ENCODE results near the gene RALGDS.

The RALGDS gene

GRCh38 chr9:133118568-133118967 lies 2.5 kb downstream of the RALGDS start:
- DNase-seq, result no peak

DNA sequence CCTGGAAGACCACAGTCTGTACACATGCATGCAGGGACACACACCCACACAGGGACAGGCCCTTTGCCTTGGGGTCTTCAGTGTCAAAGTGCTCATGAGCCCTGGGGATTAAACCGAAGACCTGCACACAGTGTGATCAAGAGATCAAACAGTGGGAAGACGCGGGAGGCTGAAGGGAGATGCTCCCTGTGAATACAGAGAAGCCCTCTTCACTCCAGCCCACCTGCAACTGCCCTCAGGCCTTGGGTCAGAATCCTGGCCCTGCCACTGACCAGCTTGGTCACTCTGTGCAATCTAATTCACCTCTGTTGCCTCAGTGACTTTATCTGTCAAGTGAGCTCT lies 2.9 kb downstream of the RALGDS start:
- no peak for DNase-seq

- peak; percentile 83 to 84 for DNase-seq
These were observed 3.5 kb downstream of the RALGDS start for GRCh38 chr9:133117271-133118178.

DNA sequence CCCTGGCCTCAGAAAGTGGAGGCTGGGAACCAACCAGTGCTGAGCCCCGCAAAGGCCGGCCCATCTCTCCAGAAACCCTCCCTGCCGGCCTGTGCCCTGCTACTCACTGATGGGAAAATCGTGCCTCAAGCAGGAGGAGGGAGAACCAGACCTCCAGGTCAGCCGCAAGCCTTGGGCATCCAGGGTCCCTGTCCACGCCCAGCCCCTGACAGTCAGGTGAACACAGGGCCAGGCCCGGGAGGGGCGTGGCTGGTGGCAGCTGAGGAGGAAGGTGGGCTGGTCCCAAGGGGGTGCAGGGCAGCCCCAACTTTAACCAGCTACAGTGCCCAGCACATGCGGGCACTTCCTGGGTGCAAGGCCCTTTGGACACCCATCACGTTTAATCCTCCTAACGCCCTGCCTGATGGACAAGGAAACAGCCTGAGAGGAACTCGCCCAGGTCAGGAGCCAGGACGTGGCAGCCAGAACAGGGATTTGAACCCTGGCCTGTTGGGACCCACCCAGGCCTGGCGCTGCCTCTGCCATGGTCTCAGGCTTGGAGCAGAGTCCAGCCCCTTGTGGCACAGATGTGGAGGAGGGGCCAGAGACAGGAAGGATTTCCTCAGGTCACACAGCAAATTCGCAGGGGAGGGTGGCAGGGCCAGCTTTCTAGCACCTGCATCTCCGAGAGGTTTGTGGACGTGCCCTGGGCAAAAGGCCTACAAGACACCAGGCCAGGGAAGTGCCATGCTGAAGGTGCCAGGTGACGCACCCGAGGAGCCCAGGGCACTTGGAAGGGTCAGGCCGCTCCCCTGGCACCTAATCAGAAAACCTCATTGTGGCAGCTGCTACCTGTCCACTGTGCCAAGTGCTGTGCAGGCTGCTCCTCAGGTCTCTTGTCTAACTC lies 4.5 kb downstream of the RALGDS start:
- no peak for DNase-seq

DNA sequence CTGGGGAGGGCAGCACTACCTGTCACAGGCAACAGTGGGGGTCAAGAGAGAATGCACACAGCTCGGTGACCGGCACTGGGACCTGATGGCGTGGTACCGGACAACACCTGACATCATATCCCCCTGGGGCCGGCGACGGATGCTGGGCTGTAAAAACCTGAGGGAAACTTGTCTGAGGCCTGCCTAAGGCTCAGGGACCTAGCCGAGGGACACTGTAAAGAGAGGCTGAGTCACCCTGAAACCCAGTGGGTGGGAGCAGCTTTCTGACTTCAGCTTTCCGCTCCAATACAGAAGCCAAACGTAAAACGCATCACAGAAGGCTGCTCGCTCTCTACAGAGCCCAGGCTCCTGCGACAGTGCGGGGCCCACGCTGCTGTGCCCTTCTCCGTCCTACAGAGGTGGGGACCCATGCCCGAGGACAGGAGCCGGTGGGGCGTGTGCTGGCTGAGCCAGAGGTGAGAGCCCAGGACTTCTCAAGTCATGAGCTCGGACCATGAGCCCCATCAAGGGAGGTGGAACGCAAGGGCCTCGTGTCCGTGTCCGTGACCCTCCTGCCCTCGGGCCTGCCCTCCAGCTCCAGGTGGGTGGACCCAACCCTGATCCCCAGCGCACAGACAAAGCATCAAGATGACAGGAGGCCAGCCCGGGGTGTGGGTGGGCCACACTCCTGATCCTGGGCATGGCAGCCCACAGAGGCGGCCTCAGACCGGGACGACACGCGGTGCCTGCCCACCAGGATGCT lies 5.3 kb downstream of the RALGDS start:
- DNase-seq, result peak in 1 of 2 donors; percentile 26

DNA sequence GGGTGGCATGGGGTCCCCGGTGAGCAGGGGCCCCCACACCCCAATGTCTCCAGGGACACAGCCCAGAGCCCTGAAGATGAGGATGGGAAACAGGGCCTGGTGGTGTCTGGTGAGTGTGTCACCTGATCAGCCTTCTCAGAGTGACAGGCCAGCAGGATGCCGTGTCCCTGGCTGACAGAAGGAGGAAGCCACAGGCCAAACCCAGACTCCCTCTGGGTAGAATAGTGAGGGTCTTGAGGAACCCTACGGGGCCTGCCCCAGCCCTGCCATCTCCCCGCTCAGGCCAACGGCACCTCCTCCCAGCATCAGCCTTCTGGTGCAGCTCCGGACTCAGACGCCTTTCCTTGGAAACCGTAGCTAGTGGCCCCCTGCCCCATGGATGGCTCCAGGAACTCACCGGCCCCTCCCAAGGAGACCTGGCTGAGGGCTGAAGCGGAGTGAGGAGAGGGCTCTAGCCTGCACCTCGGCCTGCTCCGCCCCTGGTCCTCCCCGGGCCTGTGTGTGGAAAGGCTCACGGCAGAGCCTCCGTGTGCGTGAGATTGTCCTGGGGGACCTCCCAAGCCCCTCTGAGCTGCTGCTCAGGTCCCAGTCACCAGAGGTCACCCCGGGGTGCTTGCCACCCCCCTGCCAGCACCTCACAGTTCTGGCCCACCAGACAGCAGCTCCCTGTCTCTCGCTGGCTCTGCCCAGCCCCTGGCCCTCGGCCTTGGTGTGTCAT lies 6.0 kb downstream of the RALGDS start:
- DNase-seq, result no peak

DNA sequence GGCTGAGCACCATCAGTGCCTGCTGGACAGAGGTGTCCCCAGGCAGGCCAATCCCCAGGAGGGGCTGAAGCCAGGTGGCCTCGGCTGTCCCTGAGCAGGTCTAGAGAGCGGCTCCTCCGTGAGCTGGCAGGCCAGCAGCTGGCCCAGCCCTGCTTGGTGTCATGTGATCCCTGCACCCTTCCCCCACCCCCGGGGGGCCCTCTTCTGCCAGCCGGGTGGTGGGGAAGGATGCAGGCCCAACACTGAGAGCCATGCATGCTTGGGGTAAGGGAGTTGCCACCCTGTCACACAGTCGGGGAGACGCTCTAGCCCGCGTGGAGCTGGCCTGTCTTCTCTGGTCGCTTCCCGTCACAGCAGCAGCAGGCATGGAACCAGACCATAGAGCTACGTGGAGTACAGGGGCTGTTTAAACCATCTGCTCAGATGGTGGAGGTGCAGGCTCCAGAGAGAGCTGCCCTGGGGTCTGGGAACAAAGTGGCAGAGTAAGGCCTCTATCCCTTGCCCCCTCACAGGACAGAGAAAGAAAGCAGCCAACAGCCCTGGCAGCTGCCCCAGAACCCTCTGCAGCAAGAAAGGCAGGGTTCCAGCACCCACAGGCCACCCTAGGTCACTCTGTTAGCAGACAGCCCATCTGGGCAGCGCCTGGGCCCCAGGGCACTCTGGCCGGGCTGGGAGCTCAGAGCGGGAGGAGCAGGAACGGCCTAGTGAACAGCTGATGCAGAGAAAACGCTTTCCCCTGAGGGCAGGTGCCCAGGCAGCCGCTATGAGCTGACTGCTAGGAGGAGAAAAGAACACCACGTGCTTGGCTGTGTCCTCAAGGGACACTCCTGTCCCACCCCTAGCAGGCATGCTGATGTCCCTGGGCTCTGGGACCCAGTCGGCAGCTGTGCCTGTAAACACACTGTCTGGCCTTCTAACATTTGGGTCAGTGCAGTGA lies 6.8 kb downstream of the RALGDS start:
- peak; percentile 57 to 68 for DNase-seq

- no peak for DNase-seq
These were observed 7.7 kb downstream of the RALGDS start for GRCh38 chr9:133113163-133113948.

DNA sequence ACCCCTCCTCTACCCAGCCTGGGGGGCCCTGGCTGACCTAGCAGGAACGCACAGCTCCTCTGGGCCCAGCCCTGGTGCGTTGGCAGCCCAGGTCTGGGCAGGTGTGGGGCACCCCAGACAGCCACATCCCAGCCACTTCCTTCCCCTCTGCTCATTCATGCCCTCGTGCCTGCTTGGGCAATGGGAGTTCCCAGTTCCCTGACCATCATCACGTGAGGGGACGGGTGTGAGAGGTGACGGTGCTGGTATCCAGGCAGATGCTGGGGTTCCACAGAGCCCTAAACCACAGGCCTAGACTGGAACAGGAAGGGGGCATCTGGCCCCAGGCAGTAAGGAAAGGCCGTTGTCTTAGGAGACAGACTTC lies 8.4 kb downstream of the RALGDS start:
- no peak for DNase-seq

GRCh38 chr9:133111808-133112662 lies 9.0 kb downstream of the RALGDS start:
- no peak for DNase-seq

GRCh38 chr9:133109931-133110650 lies 10.9 kb downstream of the RALGDS start:
- no peak for DNase-seq

DNA sequence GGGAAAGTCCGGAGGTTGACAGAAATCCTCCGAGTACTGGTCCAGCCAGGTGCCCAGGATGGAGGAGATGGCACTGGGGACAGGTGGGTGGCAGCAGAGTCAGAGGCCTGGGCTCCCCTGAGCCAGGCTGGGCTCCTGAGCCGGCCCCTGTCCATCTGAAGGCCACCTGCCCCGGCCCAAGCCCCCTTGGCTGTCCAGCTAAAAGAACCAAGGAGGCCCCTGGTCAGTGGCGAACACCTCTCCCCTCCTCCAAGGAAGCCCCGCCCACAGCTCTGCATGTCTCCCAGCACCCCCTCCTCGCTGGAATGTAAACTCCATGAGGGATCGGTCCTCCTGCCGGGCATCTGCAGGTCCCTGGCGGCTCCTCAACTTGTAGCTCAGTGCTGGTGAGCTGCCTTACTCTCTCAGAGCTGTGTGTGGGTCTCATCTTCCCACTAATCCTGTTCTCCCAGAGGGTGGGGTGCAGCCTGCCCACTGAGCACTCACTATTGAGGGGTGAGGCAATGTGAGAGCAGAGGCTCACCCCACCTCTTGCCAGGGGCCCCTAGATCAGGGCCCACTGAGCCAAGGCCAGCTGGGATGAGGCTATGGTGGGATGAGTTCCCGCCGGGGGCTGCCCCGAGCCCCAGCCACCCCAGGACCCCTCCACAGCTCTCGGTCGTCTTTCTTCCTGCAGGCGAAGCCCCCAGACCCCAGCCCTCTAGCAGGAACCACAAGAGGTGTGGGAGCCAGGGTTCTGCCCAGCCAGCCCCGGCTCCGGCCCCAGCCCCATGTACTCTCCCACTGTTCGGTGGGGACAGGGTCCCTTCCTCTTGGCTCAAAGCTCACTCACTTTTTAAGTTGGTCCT lies 12.0 kb downstream of the RALGDS start:
- DNase-seq, result no peak

- no peak for DNase-seq
These were observed 12.9 kb downstream of the RALGDS start for GRCh38 chr9:133107961-133108793.

- DNase-seq, result no peak
These were observed 13.8 kb downstream of the RALGDS start for GRCh38 chr9:133107245-133107722.

GRCh38 chr9:133106511-133107244 lies 14.4 kb downstream of the RALGDS start:
- DNase-seq, result no peak

DNA sequence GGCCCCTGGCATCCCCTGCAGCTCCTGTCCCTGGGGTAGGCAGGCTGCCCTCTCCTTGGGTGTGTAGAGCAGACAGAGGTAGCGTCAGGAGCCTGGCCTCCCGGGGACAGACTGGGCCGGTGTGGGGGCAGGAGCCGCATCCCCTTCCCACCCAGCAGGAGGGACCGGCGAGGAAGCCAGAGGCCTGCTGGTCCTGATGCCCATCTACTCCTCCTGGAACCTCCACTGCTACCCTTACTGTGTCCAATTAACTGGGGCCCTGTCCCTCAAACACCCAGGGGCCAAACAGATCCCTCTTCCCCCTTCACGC lies 15.6 kb downstream of the RALGDS start:
- DNase-seq, result no peak
